Fibroblast of lung (primary cell): ENCODE results near the gene MTSS2. TPM values are rescaled to one million over a fixed set of nuclear protein-coding genes. Genes with fewer than 3 reads are reported as not detected.

Experiments used
- DNase-seq, 2 donors: peaks; one replicate each; pipeline versions ENCODE4 v3.0.0 to v3.0.0-alpha.2; 2010; ENCODE audit warnings: low read depth in 2 of 2
- H2AFZ ChIP-seq: 2 replicates; pipeline ENCODE4 v1.5.1; 2012; ENCODE audit warnings: low read length, control low read depth, inconsistent platforms
- H3K27ac ChIP-seq: 2 replicates; pipeline ENCODE4 v1.5.1; 2011; ENCODE audit warnings: low read length, control low read depth; ENCODE audit not compliant: insufficient read depth
- H3K27me3 ChIP-seq: 2 replicates; pipeline ENCODE4 v1.5.1; 2011; ENCODE audit warnings: mild to moderate bottlenecking, low read length; ENCODE audit not compliant: control insufficient read depth, insufficient read depth
- H3K36me3 ChIP-seq: 2 replicates; pipeline ENCODE4 v1.5.1; 2011; ENCODE audit warnings: low read length; ENCODE audit not compliant: control insufficient read depth, insufficient read depth
- H3K4me1 ChIP-seq: 2 replicates; pipeline ENCODE4 v1.5.1; 2011; ENCODE audit warnings: low read length; ENCODE audit not compliant: control insufficient read depth, insufficient read depth; ENCODE audit errors: extremely low read depth
- H3K4me2 ChIP-seq: 2 replicates; pipeline ENCODE4 v1.5.1; 2011; ENCODE audit warnings: low read length, control low read depth; ENCODE audit not compliant: insufficient read depth; ENCODE audit errors: extremely low read depth
- H3K4me3 ChIP-seq, 4 experiments: fragments of 200-600 bp in 1 of 4; sonication (generic) in 1 of 4; replicated peaks in 1 of 4; 2 replicates each; pipeline ENCODE4 v1.5.1; 2011 to 2016; ENCODE audit warnings: low read length in 4 of 4, low read depth in 3 of 4, mild to moderate bottlenecking in 3 of 4, control low read depth in 2 of 4, inconsistent platforms in 1 of 4, mixed read lengths in 1 of 4; ENCODE audit not compliant: insufficient read depth in 1 of 4; ENCODE audit errors: control extremely low read depth in 1 of 4
- H3K79me2 ChIP-seq: 2 replicates; pipeline ENCODE4 v1.5.1; 2012; ENCODE audit warnings: mild to moderate bottlenecking, low read length, inconsistent platforms; ENCODE audit not compliant: control insufficient read depth, insufficient read depth
- H3K9ac ChIP-seq: 2 replicates; pipeline ENCODE4 v1.5.1; 2011; ENCODE audit warnings: mild to moderate bottlenecking, low read length, control low read depth; ENCODE audit not compliant: insufficient read depth
- H3K9me3 ChIP-seq: 2 replicates; pipeline ENCODE4 v1.5.1; 2012; ENCODE audit warnings: low read depth, low read length; ENCODE audit not compliant: control insufficient read depth, insufficient read depth
- H4K20me1 ChIP-seq: 2 replicates; pipeline ENCODE4 v1.5.1; 2011; ENCODE audit warnings: low read length; ENCODE audit not compliant: control insufficient read depth, insufficient read depth; ENCODE audit errors: extremely low read depth
- EZH2 ChIP-seq: IDR thresholded peaks from 2 replicates; pipeline ENCODE4 v1.5.1; 2012; ENCODE audit warnings: low read length, control low read depth, mild to moderate bottlenecking; ENCODE audit errors: missing control alignments
- polyA plus RNA-seq, 2 donors: library from polyadenylated mRNA; depleted of rRNA in 1 of 2; stranded (reverse) in 1 of 2; unstranded in 1 of 2; fragments of >200 nt; gene quantifications; 2 replicates each; pipeline ENCODE4 v1.2.1, GENCODE V29; 2011 to 2012; ENCODE audit warnings: missing spikeins in 1 of 2
- total RNA-seq: library from RNA; depleted of rRNA; stranded (reverse); fragments of >200 nt; gene quantifications from 2 replicates; pipeline ENCODE4 v1.2.1, GENCODE V29; 2014
- TF ChIP-seq, protein P1 (sequence below), 2 donors: IDR thresholded peaks in 1 of 2; conservative IDR thresholded peaks in 1 of 2; 1 replicate in 1 of 2; 2 replicates in 1 of 2; pipeline ENCODE4 v1.5.1; 2011 to 2012; ENCODE audit warnings: low read length in 2 of 2, control low read depth in 1 of 2, inconsistent platforms in 1 of 2, low read depth in 1 of 2, mild to moderate bottlenecking in 1 of 2

MTSS2 gene
- total and polyA plus RNA-seq, 2 donors (not counting 1 experiment from before 2014, with no cell fraction given): 126 to 131 TPM

DNA sequence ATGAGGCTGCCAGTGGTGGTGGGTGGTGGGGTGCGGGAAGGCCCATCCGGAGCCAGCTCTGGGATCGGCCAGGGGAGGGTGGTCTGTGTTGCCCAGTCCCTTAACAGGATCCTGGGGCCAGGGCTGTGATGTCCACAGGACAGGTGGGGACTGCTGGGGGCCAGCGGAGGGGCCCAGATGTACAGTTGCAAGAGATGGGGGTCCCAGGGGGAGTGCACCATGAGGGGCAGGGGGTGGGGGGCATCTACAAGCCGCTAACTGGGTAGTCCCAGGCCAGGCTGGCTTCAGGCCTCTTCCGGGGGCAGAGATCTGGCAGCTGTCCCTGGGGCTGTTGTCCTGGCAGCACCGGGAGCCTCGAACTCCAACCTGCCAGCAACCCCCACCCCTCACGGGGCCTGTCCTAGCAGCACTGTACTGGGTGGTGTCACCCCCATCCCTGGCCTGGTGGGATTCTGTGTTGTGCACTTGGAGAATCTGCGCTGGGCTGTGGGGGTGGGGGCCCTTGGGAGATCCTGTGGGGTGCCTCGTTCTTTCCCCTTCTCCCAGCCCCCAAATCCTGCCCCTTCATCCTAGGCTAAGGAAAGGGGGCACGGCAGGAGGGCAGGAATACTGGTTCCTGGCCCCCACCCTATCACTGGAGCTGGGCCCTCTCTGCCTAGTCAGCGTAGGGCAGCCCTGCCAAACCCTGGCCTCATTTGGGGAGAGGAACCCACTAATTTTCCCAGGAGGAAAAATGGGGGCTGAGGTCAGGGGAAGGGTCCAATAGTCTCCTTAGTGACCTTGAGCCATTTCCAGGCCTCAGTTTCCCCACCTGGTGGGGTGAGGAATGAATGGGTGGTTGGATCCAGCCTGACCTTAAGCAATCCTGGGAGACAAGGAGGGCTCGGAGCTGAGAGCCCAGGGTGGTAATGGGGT is 1.4 kb downstream of the MTSS2 start:
- Histone ChIP-seq H2AFZ (no peak overlapping the region), H3K9me3 (no peaks in the 10 kb centered on the region), H3K27me3 (no peaks in the 10 kb centered on the region), H3K4me3 (peak overlapping the region; percentile 79 to 96 (median 86)), H3K79me2 (peaks cover 61% of the 10 kb centered on the region), H4K20me1 (no peaks in the 10 kb centered on the region), H3K36me3 (peaks cover 17% of the 10 kb centered on the region), H3K27ac (peak overlapping the region; percentile 94), H3K4me2 (peak overlapping the region; percentile 96), H3K4me1 (peaks cover 58% of the 10 kb centered on the region), H3K9ac (peak overlapping the region; percentile 96)
- TF ChIP-seq EZH2: no peak
- TF ChIP-seq, protein P1, sequence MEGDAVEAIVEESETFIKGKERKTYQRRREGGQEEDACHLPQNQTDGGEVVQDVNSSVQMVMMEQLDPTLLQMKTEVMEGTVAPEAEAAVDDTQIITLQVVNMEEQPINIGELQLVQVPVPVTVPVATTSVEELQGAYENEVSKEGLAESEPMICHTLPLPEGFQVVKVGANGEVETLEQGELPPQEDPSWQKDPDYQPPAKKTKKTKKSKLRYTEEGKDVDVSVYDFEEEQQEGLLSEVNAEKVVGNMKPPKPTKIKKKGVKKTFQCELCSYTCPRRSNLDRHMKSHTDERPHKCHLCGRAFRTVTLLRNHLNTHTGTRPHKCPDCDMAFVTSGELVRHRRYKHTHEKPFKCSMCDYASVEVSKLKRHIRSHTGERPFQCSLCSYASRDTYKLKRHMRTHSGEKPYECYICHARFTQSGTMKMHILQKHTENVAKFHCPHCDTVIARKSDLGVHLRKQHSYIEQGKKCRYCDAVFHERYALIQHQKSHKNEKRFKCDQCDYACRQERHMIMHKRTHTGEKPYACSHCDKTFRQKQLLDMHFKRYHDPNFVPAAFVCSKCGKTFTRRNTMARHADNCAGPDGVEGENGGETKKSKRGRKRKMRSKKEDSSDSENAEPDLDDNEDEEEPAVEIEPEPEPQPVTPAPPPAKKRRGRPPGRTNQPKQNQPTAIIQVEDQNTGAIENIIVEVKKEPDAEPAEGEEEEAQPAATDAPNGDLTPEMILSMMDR (conservative IDR thresholded peaks at IDR 0.05 in 1 of 2, IDR thresholded peaks at IDR 0.05 in 1 of 2; ENCODE audit: low read depth in 1 of 2, low read length in 2 of 2): no peak
- DNase-seq: no peak

DNA sequence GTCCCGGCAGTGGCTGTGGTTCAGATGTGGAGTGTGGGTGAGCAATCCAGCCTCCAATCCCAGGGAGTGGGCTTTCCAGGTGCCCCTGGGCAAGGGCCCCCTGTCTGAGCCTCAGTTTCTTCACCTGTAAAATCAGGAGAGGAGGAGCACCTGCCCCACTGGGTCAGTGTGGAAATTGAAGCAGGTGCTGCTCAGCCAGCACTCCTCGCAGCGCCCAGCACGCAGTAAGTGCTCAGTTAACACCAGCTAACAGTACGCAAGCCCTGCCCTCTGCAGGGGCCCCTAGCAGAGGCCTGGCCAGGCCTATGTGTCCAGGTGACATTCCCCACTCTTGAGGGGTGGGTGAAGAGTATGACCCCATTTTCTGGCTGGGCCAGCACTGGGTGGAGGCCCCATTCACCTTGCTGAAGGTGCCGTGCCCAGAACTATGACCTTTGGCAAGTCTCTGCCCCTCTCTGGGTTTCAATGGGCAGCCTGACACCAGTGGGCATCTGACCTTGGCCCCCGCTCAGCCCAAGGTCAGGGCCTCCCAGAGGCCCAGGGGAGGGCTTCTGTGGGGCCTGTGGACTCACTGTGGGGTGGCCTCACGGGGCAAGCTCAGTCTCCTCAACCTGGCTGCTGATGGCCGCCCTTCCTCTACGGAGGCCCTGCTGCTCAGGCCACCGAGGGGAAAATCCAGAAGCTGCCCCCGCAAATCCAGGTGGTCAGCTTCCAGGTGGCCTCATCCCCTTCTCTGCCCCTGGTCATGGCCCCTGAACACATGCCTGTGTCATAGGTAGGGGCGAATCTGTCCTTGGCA is 2.5 kb downstream of the MTSS2 start:
- H3K27me3 ChIP-seq: no peaks in the 10 kb centered on the region
- DNase-seq: no peak
- no peak overlapping the region for H2AFZ ChIP-seq
- TF ChIP-seq EZH2: no peak
- TF ChIP-seq, protein P1 (conservative IDR thresholded peaks at IDR 0.05 in 1 of 2, IDR thresholded peaks at IDR 0.05 in 1 of 2; ENCODE audit: low read depth in 1 of 2, low read length in 2 of 2): no peak
- peaks cover 51% of the 10 kb centered on the region for H3K4me1 ChIP-seq
- peaks cover 70% of the 10 kb centered on the region for H3K79me2 ChIP-seq
- peak overlapping the region; percentile 96 for H3K9ac ChIP-seq
- H3K27ac ChIP-seq: peak overlapping the region; percentile 94
- H3K4me2 ChIP-seq: peak overlapping the region; percentile 96
- no peaks in the 10 kb centered on the region for H4K20me1 ChIP-seq
- H3K4me3 ChIP-seq: peak overlapping the region; percentile 79 to 96 (median 86)
- peaks cover 27% of the 10 kb centered on the region for H3K36me3 ChIP-seq
- H3K9me3 ChIP-seq: no peaks in the 10 kb centered on the region
